Stomach smooth muscle (tissue), 2 donors: ENCODE measurements around the gene BEND7.
"Not testable (repeated sequence)": the region's sequence is repeated elsewhere in the genome, so short reads cannot be mapped to it uniquely, and the experiment has no call there.

Experiments used
- H3K27ac ChIP-seq: one replicate; pipeline ENCODE4 v1.7.0; 2013; ENCODE audit warnings: mild to moderate bottlenecking, low read length, inconsistent platforms
- H3K27me3 ChIP-seq, 2 donors: one replicate each; pipeline ENCODE4 v1.7.0; 2013; ENCODE audit warnings: low read length in 2 of 2; ENCODE audit not compliant: insufficient read depth in 2 of 2, control insufficient read depth in 1 of 2
- H3K36me3 ChIP-seq, 2 donors: one replicate each; pipeline ENCODE4 v1.7.0; 2013; ENCODE audit warnings: low read length in 2 of 2; ENCODE audit not compliant: control insufficient read depth in 2 of 2, insufficient read depth in 2 of 2
- H3K4me1 ChIP-seq: one replicate; pipeline ENCODE4 v1.7.0; 2013; ENCODE audit warnings: low read length; ENCODE audit not compliant: control insufficient read depth, insufficient read depth
- H3K4me3 ChIP-seq, 2 donors: one replicate each; pipeline ENCODE4 v1.7.0; 2013; ENCODE audit warnings: low read length in 2 of 2
- H3K9ac ChIP-seq, 2 donors: one replicate each; pipeline ENCODE4 v1.7.0; 2013; ENCODE audit warnings: low read length in 2 of 2, mild to moderate bottlenecking in 1 of 2
- H3K9me3 ChIP-seq, 2 donors: one replicate each; pipeline ENCODE4 v1.7.0; 2013; ENCODE audit warnings: low read length in 2 of 2; ENCODE audit not compliant: control insufficient read depth in 2 of 2
- donor health status: healthy.
- donor health status: Pancreatic carcinoma.

Gene BEND7

GRCh38 chr10:13550802-13551201 is 22.0 kb upstream of the BEND7 start:
- peaks cover under 1% of the 10 kb centered on the region for H3K4me1 ChIP-seq
- H3K27me3 ChIP-seq: peaks cover 0 to 6% of the 10 kb centered on the region in 2 donors
- H3K9ac ChIP-seq: no peak overlapping the region
- H3K9me3 ChIP-seq: peaks cover 0 to 4% of the 10 kb centered on the region in 2 donors
- no peak overlapping the region for H3K4me3 ChIP-seq
- no peaks in the 10 kb centered on the region for H3K36me3 ChIP-seq
- no peak overlapping the region for H3K27ac ChIP-seq

GRCh38 chr10:13542533-13542932 is 13.7 kb upstream of the BEND7 start:
- Histone ChIP-seq H3K4me1 (no peaks in the 10 kb centered on the region), H3K27me3 (peaks cover 7 to 12% of the 10 kb centered on the region in 2 donors), H3K9ac (no peak overlapping the region), H3K27ac (no peak overlapping the region), H3K36me3 (no peaks in the 10 kb centered on the region), H3K4me3 (no peak overlapping the region), H3K9me3 (no peaks in the 10 kb centered on the region)

GRCh38 chr10:13537985-13538384 is 9.2 kb upstream of the BEND7 start:
- H3K4me3 ChIP-seq, H3K4me1 ChIP-seq, H3K27me3 ChIP-seq, H3K9me3 ChIP-seq, H3K36me3 ChIP-seq, H3K27ac ChIP-seq, H3K9ac ChIP-seq: not testable (repeated sequence)

GRCh38 chr10:13536674-13537366 is 8.0 kb upstream of the BEND7 start:
- Histone ChIP-seq H3K9ac (no peak overlapping the region), H3K4me3 (no peak overlapping the region), H3K27me3 (peaks cover 4 to 6% of the 10 kb centered on the region in 2 donors), H3K9me3 (no peaks in the 10 kb centered on the region), H3K27ac (no peak overlapping the region), H3K36me3 (no peaks in the 10 kb centered on the region), H3K4me1 (no peaks in the 10 kb centered on the region)

- no peak overlapping the region for H3K9ac ChIP-seq
- H3K4me1 ChIP-seq: no peaks in the 10 kb centered on the region
- H3K36me3 ChIP-seq: no peaks in the 10 kb centered on the region
- H3K4me3 ChIP-seq: no peak overlapping the region
- H3K27me3 ChIP-seq: no peaks in the 10 kb centered on the region
- no peaks in the 10 kb centered on the region for H3K9me3 ChIP-seq
- H3K27ac ChIP-seq: no peak overlapping the region
These were observed 6.5 kb upstream of the BEND7 start for GRCh38 chr10:13535346-13535745.

- Histone ChIP-seq H3K9me3 (no peaks in the 10 kb centered on the region), H3K36me3 (peaks cover 0 to 4% of the 10 kb centered on the region in 2 donors), H3K9ac (peak overlapping the region; percentile 89 to 93), H3K27ac (peak overlapping the region; percentile 80), H3K4me3 (peak overlapping the region; percentile 78), H3K27me3 (no peaks in the 10 kb centered on the region), H3K4me1 (peaks cover 7% of the 10 kb centered on the region)
These were observed 830 bp upstream of the BEND7 start for GRCh38 chr10:13529714-13529973.

- H3K27ac ChIP-seq: peak overlapping the region; percentile 70
- peaks cover 7% of the 10 kb centered on the region for H3K4me1 ChIP-seq
- H3K36me3 ChIP-seq: peaks cover 0 to 4% of the 10 kb centered on the region in 2 donors
- no peaks in the 10 kb centered on the region for H3K27me3 ChIP-seq
- no peaks in the 10 kb centered on the region for H3K9me3 ChIP-seq
- H3K9ac ChIP-seq: peak overlapping the region; percentile 74 to 78
- H3K4me3 ChIP-seq: peak overlapping the region; percentile 75 to 76
These were observed 515 bp downstream of the BEND7 start for GRCh38 chr10:13528123-13528874.

- peak overlapping the region; percentile 75 to 76 for H3K4me3 ChIP-seq
- H3K36me3 ChIP-seq: peaks cover 0 to 4% of the 10 kb centered on the region in 2 donors
- peak overlapping the region; percentile 70 for H3K27ac ChIP-seq
- no peaks in the 10 kb centered on the region for H3K27me3 ChIP-seq
- peak overlapping the region; percentile 74 to 78 for H3K9ac ChIP-seq
- H3K9me3 ChIP-seq: no peaks in the 10 kb centered on the region
- peaks cover 7% of the 10 kb centered on the region for H3K4me1 ChIP-seq
These were observed 1.0 kb downstream of the BEND7 start for GRCh38 chr10:13527864-13528122.

- Histone ChIP-seq H3K27me3 (no peaks in the 10 kb centered on the region), H3K27ac (peak overlapping the region; percentile 70), H3K36me3 (peaks cover 0 to 7% of the 10 kb centered on the region in 2 donors), H3K4me3 (peak overlapping the region; percentile 75 to 76), H3K9me3 (no peaks in the 10 kb centered on the region), H3K9ac (peak overlapping the region; percentile 31 to 74), H3K4me1 (peaks cover 7% of the 10 kb centered on the region)
These were observed 1.6 kb downstream of the BEND7 start for GRCh38 chr10:13526948-13527863.

GRCh38 chr10:13525663-13526062 is 3.2 kb downstream of the BEND7 start:
- Histone ChIP-seq H3K4me1 (peaks cover 11% of the 10 kb centered on the region), H3K4me3 (no peak overlapping the region), H3K9ac (no peak overlapping the region), H3K36me3 (peaks cover 0 to 7% of the 10 kb centered on the region in 2 donors), H3K27me3 (no peaks in the 10 kb centered on the region), H3K9me3 (no peaks in the 10 kb centered on the region), H3K27ac (no peak overlapping the region)
